Measurements from ENCODE around the gene CREBBP. TPM values are rescaled to one million over a fixed set of nuclear protein-coding genes. Genes with fewer than 3 reads are reported as not detected.

The CREBBP gene
- total RNA-seq, 4 donors from 2014 or later: 61.2 to 119 (median 77.4) TPM

- TF ChIP-seq CTCF (IDR thresholded peaks at IDR 0.05; ENCODE audit: low read depth): no peak
These were observed 111.5 kb downstream of the CREBBP start for GRCh38 chr16:3769013-3769412.

- no peak for TF ChIP-seq CTCF (IDR thresholded peaks at IDR 0.05; ENCODE audit: low read depth)
These were observed 113.1 kb downstream of the CREBBP start for GRCh38 chr16:3767333-3767986.

GRCh38 chr16:3766177-3766576, 114.3 kb downstream of the CREBBP start:
- TF ChIP-seq CTCF (IDR thresholded peaks at IDR 0.05; ENCODE audit: low read depth): no peak

GRCh38 chr16:3764409-3764808, 116.1 kb downstream of the CREBBP start:
- no peak for TF ChIP-seq CTCF (IDR thresholded peaks at IDR 0.05; ENCODE audit: low read depth)

GRCh38 chr16:3762107-3762750, 118.3 kb downstream of the CREBBP start:
- TF ChIP-seq CTCF (IDR thresholded peaks at IDR 0.05; ENCODE audit: low read depth): no peak

- TF ChIP-seq CTCF (IDR thresholded peaks at IDR 0.05; ENCODE audit: low read depth): no peak
These were observed 119.0 kb downstream of the CREBBP start for GRCh38 chr16:3761375-3762106.

- no peak for TF ChIP-seq CTCF (IDR thresholded peaks at IDR 0.05; ENCODE audit: low read depth)
These were observed 120.0 kb downstream of the CREBBP start for GRCh38 chr16:3760518-3760917.
